Uterus (tissue), 2 donors: ENCODE data around the gene PARD6A.

Experiments
- POLR2A ChIP-seq, 2 donors: fragments of 450-650 bp; IDR thresholded peaks; one replicate each; pipeline ENCODE4 v1.6.1; 2016; ENCODE audit warnings: antibody characterized with exemption in 2 of 2, mild to moderate bottlenecking in 1 of 2, moderate library complexity in 1 of 2
- TF ChIP-seq, protein P1 (sequence below), 4 experiments: fragments of 200-600 bp in 2 of 4; fragments of 450-650 bp in 2 of 4; sonication (generic) in 2 of 4; IDR thresholded peaks; one replicate each; pipeline ENCODE4 v1.5.1; 2016 to 2019; ENCODE audit warnings: antibody characterized with exemption in 4 of 4, mild to moderate bottlenecking in 2 of 4, moderate library complexity in 1 of 4

DNA sequence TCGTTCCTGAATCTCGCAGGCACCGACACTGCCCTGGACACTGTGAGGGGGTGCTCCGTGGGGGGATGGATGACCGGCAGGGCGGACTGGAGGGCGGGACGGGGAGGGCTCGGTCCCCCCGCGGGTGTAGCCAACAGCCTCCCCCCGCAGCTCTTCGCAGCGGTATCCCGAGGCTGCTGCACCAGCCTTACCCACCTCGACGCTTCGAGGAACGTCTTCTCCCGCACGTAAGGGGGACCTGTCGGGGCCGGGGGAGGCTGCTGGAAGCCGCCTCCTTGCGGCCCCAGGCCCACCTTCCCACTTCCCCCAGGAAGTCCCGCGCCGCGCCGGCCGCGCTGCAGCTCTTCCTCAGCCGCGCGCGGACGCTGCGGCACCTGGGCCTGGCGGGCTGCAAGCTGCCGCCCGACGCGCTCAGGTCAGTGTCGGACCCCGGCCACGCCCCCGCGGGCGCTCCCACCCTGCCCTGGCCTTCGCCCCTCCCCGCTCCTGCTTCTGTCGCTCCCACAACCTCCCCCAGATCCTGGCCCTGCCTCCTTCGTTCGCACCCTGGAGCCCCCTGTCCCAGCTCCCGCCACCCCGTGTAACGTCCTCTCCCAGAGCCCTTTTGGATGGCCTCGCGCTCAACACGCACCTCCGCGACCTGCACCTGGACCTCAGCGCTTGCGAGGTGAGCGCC is 12.5 kb upstream of the PARD6A start:
- TF ChIP-seq, protein P1, sequence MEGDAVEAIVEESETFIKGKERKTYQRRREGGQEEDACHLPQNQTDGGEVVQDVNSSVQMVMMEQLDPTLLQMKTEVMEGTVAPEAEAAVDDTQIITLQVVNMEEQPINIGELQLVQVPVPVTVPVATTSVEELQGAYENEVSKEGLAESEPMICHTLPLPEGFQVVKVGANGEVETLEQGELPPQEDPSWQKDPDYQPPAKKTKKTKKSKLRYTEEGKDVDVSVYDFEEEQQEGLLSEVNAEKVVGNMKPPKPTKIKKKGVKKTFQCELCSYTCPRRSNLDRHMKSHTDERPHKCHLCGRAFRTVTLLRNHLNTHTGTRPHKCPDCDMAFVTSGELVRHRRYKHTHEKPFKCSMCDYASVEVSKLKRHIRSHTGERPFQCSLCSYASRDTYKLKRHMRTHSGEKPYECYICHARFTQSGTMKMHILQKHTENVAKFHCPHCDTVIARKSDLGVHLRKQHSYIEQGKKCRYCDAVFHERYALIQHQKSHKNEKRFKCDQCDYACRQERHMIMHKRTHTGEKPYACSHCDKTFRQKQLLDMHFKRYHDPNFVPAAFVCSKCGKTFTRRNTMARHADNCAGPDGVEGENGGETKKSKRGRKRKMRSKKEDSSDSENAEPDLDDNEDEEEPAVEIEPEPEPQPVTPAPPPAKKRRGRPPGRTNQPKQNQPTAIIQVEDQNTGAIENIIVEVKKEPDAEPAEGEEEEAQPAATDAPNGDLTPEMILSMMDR (IDR thresholded peaks at IDR 0.05), result no peak
- TF ChIP-seq POLR2A (IDR thresholded peaks at IDR 0.05), result no peak
